Measurements from ENCODE around the gene GNS. TPM values are rescaled to one million over a fixed set of nuclear protein-coding genes. Genes with fewer than 3 reads are reported as not detected.
"Not testable (repeated sequence)": the region's sequence is repeated elsewhere in the genome, so short reads cannot be mapped to it uniquely, and the experiment has no call there.

Gene GNS
- total RNA-seq, 2 donors from 2014 or later: 102 to 110 TPM

- intact Hi-C loops (cut with DNase I): no loop called here
- DNase-seq: no peak
- ATAC-seq: no peak
Observed at GRCh38 chr12:64713376-64713775, 45.8 kb downstream of the GNS start.

GRCh38 chr12:64709429-64709828 lies 49.8 kb downstream of the GNS start:
- ATAC-seq: no peak
- intact Hi-C loops (cut with DNase I): no loop called here
- no peak for DNase-seq

DNA sequence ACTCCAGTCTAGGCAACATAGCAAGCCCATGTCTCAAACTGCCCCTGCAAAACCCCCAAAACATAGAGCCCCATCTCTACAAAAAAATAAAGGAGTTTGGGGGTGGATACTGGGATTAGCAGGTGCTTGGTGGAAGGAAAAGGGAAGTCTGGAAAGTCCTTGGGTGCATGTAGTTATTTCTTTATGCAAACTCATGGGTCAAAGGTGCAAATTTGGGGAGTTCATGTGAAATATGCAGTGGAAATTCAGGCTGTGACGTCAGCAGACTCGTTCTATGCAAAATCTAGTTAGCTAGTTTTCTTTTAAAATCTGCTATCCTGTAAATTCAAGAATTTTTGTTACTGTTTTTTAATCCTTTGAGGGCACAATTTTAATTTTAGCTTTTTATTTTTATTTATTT lies 51.3 kb downstream of the GNS start:
- ATAC-seq (no peak), DNase-seq (no peak)
- intact Hi-C loops (cut with DNase I): no loop called here

DNA sequence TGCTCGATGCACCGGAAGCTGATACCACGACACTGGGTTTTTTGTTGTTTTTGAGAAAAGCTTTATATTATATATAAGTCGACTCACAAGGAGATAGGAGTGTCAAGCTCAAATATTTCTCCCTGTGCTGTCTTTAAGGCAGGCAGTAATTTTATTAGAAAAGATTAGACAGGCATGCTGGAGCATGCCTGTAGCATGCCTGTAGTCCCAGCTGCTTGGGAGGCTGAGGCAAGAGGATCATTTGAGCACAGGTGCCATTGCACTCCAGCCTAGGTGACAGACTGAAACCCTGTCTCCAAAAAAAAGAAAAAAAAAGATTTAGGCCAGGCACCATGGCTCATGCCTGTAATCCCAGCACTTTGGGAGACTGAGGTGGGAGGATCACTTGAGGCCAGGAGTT lies 51.8 kb downstream of the GNS start:
- DNase-seq: no peak
- ATAC-seq: no peak
- intact Hi-C loops (cut with DNase I): no loop called here

DNA sequence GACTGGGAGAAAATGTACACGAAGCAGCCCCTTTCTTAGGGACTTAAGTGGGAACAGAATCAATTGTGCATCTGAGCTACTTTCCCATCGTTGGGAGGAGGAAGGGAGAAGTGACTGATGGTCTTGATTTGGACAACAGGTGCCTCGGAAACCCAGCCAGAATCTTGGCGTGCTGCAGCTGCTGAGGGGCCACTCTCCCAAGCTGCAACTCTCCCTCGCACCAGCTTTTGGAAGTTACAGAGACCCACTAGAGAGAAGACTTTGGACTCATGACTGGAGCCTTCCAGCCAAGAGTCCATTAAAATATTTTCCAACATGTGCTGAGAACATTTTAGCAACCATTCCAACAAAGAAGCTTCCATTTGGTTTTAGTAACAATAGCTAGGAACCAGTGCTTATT lies 52.3 kb downstream of the GNS start:
- no peak for DNase-seq
- ATAC-seq: no peak
- intact Hi-C loops (cut with DNase I): no loop called here

DNA sequence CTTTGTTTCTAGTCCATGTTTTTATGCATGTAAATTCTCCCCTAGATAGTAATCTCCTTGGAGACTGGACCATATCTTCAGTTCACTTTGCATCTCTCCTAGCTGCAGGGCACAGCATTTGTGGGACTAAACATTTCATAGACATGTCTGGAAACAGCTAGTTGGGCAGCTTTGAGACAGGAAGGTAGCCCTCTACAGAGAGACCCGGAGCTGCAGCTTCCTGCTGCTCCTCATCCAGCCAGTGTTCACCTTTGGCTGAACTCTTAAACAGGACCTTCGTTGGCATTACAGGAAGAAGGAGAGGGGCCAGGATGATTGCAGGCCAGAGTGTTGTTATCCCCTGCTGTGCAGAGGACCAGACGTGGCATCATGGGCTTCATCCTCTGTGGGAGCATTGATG lies 52.9 kb downstream of the GNS start:
- DNase-seq (no peak), ATAC-seq (peak in 1 of 2 donors; percentile 25)
- intact Hi-C loops (cut with DNase I): no loop called here

DNA sequence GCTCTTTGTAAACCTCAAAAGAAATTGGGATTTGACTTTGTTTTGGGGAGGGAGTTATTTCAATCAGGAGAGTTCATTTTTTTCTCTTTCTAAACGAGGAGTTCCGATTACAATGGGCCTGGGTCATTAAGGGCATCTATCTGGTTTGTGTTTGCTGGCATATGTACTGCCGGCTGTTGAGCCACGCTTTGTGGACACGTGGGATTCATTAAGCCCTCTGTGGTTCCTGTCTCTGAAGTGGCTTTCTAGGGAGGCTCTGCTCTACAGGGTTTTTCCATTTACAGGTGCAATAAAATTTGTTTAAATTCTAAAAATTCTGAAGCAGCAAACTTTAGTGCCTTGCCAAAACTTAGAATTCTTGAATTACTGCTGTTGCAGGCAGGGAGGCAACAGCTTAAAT lies 57.9 kb downstream of the GNS start:
- no peak for ATAC-seq
- no peak for DNase-seq
- intact Hi-C loops (cut with DNase I): no loop called here

DNA sequence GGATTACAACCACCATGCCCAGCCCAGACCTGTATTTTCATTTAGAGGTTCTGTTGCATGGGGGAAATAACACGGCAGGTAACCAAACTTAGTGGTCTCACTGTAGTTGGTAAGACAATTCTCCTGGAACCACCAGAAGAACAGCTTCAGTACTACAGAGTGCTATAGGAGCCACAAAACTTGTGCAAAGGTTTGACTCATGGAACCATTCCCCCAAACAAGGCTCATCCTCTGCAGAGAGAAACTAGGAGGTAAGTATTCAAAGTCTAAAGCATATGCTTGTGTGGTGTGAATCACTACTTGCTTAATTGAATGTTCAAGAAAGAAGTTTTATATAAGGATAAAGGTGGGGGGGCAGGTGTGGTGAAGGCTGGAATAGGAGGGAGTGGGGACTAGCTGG lies 58.7 kb downstream of the GNS start:
- intact Hi-C loops (cut with DNase I): no loop called here
- no peak for ATAC-seq
- no peak for DNase-seq

DNA sequence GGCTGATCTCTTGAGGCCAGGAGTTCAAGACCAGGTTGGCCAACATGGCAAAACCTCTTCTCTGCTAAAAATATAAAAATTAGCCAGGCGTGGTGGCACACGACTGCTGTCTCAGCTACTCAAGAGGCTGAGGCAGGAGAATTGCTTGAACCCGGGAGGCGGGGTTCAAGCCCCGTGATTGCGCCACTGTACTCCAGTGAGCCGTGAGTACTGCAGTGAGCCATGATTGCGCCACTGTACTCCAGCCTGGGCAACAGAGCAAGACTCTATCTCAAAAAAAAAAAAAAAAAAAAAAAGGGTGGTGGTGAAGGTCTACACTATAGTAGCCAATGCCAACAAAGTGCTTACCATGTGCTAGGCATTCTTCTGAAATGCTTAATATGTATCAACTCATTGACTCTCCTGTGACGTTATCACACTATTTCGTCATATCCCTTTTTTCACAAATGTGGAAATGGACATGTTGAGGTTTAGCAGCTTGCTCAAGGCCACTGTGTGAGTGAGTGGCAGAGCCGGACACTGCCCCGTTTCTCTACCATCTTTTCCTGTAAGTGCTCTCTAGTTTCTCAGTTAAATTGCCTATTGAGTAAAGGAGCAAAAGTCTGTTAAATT lies 59.6 kb downstream of the GNS start:
- ATAC-seq (peak in 1 of 2 donors; percentile 18), DNase-seq (no peak)
- intact Hi-C loops (cut with DNase I): loop anchor here in 1 of 2 donors (5.0 to 10.0 kb wide), 2 partner anchors 85 to 147 kb away; partner anchors contain the start of gene RASSF3

- intact Hi-C loops (cut with DNase I): loop anchor here in 1 of 2 donors (5.0 to 10.0 kb wide), 2 partner anchors 81 to 144 kb away; partner anchors contain the start of gene RASSF3
- ATAC-seq: no peak
- DNase-seq: no peak
Observed at GRCh38 chr12:64696080-64696741, 63.0 kb downstream of the GNS start.

- DNase-seq: no peak
- no peak for ATAC-seq
- intact Hi-C loops (cut with DNase I): loop anchor here in 1 of 2 donors (5.0 to 10.0 kb wide), 2 partner anchors 81 to 143 kb away; partner anchors contain the start of gene RASSF3
Observed at GRCh38 chr12:64695550-64695949, 63.7 kb downstream of the GNS start.

GRCh38 chr12:64694130-64695040 lies 64.8 kb downstream of the GNS start:
- DNase-seq (no peak), ATAC-seq (peak in 1 of 2 donors; percentile 60)
- intact Hi-C loops (cut with DNase I): loop anchor here (5.0 to 10.0 kb wide), 3 partner anchors 80 to 142 kb away; partner anchors contain the start of gene RASSF3 (in 2 of the 2)

- ATAC-seq (peak in 1 of 2 donors; percentile 58), DNase-seq (no peak)
- intact Hi-C loops (cut with DNase I): loop anchor here (5.0 to 10.0 kb wide), 2 partner anchors 77 to 80 kb away; partner anchors contain the start of gene RASSF3 (in 2 of the 2)
Observed at GRCh38 chr12:64691795-64692583, 67.2 kb downstream of the GNS start.

DNA sequence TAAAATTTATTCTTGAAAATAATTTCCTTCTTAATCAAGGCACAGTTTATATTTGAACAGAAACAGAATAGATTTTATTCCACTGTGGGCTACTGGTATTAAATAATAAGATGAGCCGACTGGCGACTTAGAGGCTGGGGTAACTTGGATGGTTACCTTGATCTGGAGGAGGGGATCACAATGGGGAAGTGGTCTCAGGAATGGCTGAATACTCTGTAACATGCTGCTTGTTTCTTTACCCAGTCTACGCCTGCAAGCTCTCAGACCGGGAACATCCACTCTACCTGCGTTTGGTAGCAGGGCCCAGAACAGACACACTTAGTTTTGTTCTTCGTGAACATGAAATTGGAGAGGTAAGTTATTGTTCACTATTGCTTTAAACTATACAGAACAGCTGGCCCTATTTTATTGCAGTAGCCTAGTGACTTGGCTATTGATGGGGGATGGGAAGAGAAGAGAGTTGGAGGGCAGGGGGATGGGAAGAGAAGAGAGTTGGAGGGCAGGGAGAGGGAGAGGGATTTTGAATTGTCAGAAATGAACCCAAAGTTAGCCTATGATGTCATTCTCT lies 67.9 kb downstream of the GNS start:
- DNase-seq: no peak
- no peak for ATAC-seq
- intact Hi-C loops (cut with DNase I): loop anchor here (5.0 to 10.0 kb wide), 2 partner anchors 77 to 79 kb away; partner anchors contain the start of gene RASSF3 (in 2 of the 2)

DNA sequence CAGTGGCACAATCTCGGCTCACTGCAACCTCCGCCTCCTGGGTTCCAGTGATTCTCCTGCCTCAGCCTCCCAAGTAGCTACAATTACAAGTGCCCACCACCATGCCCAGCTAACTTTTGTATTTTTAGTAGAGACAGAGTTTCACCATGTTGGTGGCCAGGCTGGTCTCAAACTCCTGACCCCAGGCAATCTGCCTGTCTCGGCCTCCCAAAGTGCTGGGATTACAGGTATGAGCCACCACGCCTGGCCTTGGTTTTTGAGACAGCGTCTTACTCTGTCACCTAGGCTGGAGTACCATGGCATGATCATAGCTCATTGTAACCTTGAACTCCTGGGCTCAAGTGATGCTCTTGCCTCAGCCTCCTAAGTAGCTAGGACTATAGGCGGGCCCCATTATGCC lies 69.0 kb downstream of the GNS start:
- DNase-seq, ATAC-seq: not testable (repeated sequence)
- intact Hi-C loops (cut with DNase I): loop anchor here (5.0 to 10.0 kb wide), 2 partner anchors 75 to 78 kb away; partner anchors contain the start of gene RASSF3 (in 2 of the 2)

- DNase-seq (no peak), ATAC-seq (no peak)
- intact Hi-C loops (cut with DNase I): no loop called here
Observed at GRCh38 chr12:64688715-64689114, 70.5 kb downstream of the GNS start.

DNA sequence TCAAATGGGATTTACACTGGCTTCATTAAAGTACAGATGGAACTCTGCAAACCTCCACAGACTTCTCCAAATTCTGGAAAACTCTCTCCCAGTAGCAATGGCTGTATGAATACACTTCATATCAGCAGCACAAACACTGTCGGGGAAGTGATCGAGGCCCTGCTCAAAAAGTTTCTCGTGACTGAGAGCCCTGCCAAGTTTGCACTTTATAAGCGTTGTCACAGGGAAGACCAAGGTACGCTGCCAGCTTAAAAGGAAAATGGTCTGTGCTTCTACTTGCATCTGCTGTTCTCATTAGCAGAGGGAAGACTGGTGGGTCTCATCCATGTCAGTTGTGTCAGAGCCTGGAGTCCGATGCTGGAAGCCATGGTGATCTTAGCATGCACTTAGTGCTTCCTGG lies 71.0 kb downstream of the GNS start:
- ATAC-seq: no peak
- intact Hi-C loops (cut with DNase I): no loop called here
- DNase-seq: no peak

- ATAC-seq: peak in 1 of 2 donors; percentile 13
- DNase-seq: no peak
- intact Hi-C loops (cut with DNase I): no loop called here
Observed at GRCh38 chr12:64687816-64688215, 71.4 kb downstream of the GNS start.
